Measurements from ENCODE around the gene AURKB. TPM values are rescaled to one million over a fixed set of nuclear protein-coding genes. Genes with fewer than 3 reads are reported as not detected.

The AURKB gene
- total and polyA plus RNA-seq, 2 donors (not counting 1 experiment from before 2014, with no cell fraction given) = 1.1 to 5.3 TPM

DNA sequence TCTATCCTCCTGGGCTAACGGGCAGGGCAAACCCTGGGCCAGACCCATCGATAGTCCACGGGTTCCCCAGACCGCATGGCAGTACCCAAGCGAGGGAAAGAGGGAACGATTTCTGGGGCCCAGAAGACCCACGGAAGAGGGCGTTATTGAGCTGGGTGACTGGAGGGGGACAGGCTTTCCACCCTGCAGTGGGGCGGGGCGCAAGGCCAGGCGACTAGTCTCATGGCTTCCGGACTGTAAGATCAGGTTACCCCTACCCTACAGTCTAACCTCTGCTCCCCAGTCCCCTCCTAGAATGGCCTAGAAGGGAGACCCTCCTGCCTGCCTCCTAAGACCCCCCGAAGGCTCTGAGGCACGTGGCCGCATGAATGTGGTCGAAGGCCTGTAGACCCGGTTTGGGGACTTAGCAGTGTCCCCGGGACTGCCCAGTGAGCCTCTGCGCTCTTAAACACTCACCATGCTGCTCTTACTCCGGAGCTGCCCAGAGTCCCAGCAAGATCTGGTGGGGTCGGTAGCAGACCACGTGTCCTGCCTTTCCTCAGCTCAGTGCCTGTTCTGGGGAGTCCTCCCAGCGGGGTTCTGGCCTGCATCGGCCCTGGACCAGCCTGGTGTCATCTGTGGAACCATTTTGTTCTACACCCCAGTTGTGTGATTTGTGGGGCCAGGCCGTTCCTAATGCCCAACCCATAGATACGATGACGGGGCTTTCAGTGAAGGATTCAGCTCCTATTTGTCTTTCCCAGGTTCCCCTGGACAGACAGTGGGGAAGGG, 13.2 kb upstream of the AURKB start:
- H3K4me3 Mint-ChIP-seq = peak overlapping the region; percentile 89
- peaks cover 0 to 22% of the 10 kb centered on the region in 2 experiments for H3K36me3 ChIP-seq (replicated peaks in 1 of 2; ENCODE audit: control extremely low read depth in 1 of 2, control insufficient read depth in 1 of 2, extremely low read depth in 1 of 2, insufficient read depth in 2 of 2, low read length in 1 of 2)
- peaks cover 32 to 50% of the 10 kb centered on the region in 2 donors for H3K4me1 ChIP-seq (ENCODE audit: control insufficient read depth in 2 of 2, insufficient read depth in 2 of 2, low read length in 2 of 2)
- CTCF ChIA-PET = interaction anchor here (0.7 to 7.6 kb wide), 17 partner anchors 9 to 292 kb away, joined by 3 to 86 read pairs (median 7); partner anchors contain the start of genes AURKB, BORCS6, CNTROB and CTC1
- ATAC-seq (ENCODE audit: low read depth) (peak; percentile 13), DNase-seq (no peak)
- 32% methylated on average over 20 of the region's 27 CpGs for WGBS (ENCODE audit: insufficient coverage)
- H3K9ac ChIP-seq (ENCODE audit: low read length) = peak overlapping the region; percentile 75
- peaks cover 18% of the 10 kb centered on the region for H4K20me1 ChIP-seq (ENCODE audit: control insufficient read depth, insufficient read depth, low read length, poor library complexity, severe bottlenecking)
- H2AFZ ChIP-seq (ENCODE audit: insufficient read depth, low read depth, low read length, poor library complexity, severe bottlenecking) = peak overlapping the region; percentile 64
- H3K4me1 Mint-ChIP-seq = peaks cover 63% of the 10 kb centered on the region
- H3K27ac ChIP-seq (ENCODE audit: low read length in 2 of 2) = peak overlapping the region; percentile 90 to 93
- TF ChIP-seq EZH2 (IDR thresholded peaks at IDR 0.05; ENCODE audit: borderline replicate concordance, insufficient read depth, low read depth, low read length, poor library complexity, severe bottlenecking) = no peak
- TF ChIP-seq, protein P1, sequence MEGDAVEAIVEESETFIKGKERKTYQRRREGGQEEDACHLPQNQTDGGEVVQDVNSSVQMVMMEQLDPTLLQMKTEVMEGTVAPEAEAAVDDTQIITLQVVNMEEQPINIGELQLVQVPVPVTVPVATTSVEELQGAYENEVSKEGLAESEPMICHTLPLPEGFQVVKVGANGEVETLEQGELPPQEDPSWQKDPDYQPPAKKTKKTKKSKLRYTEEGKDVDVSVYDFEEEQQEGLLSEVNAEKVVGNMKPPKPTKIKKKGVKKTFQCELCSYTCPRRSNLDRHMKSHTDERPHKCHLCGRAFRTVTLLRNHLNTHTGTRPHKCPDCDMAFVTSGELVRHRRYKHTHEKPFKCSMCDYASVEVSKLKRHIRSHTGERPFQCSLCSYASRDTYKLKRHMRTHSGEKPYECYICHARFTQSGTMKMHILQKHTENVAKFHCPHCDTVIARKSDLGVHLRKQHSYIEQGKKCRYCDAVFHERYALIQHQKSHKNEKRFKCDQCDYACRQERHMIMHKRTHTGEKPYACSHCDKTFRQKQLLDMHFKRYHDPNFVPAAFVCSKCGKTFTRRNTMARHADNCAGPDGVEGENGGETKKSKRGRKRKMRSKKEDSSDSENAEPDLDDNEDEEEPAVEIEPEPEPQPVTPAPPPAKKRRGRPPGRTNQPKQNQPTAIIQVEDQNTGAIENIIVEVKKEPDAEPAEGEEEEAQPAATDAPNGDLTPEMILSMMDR (IDR thresholded peaks at IDR 0.05) = no peak
- H3K79me2 ChIP-seq (ENCODE audit: control insufficient read depth, insufficient read depth, low read length) = peaks cover 7% of the 10 kb centered on the region
- no peaks in the 10 kb centered on the region for H3K9me3 ChIP-seq (ENCODE audit: control extremely low read depth in 1 of 3, control insufficient read depth in 2 of 3, insufficient read depth in 1 of 3, low read length in 2 of 3)
- intact Hi-C loops (cut with micrococcal nuclease) = loop anchor here (1.0 to 10.0 kb wide), 3 partner anchors 65 to 211 kb away; partner anchors contain the start of genes NDEL1, RANGRF and RPL26
- no peaks in the 10 kb centered on the region for H3K27me3 ChIP-seq (replicated peaks in 1 of 4; ENCODE audit: control extremely low read depth in 1 of 4, control insufficient read depth in 3 of 4, insufficient read depth in 4 of 4, low read length in 3 of 4)
- H3K4me3 ChIP-seq (ENCODE audit: control extremely low read depth in 1 of 5, extremely low read depth in 1 of 5, insufficient read depth in 1 of 5, low read depth in 2 of 5, low read length in 4 of 5) = peak overlapping the region; percentile 75 to 100 (median 78)
- H3K27ac Mint-ChIP-seq = peak overlapping the region; percentile 96
- H3K9me3 Mint-ChIP-seq (ENCODE audit: insufficient read depth) = no peaks in the 10 kb centered on the region
- H3K4me2 ChIP-seq (replicated peaks; ENCODE audit: low read depth, low read length, poor library complexity, severe bottlenecking) = peak overlapping the region; percentile 82
- POLR2A ChIA-PET = interaction anchor here (0.7 to 7.5 kb wide), 10 partner anchors 13 to 104 kb away, joined by 3 to 158 read pairs (median 10); partner anchors contain the start of genes AURKB, BORCS6, CTC1 and PFAS
- no peaks in the 10 kb centered on the region for H3K27me3 Mint-ChIP-seq

Measured in B cell (primary cell).